B cell (primary cell): ENCODE measurements around the gene HS3ST1. TPM values are rescaled to one million over a fixed set of nuclear protein-coding genes. Genes with fewer than 3 reads are reported as not detected.

Source experiments
- ATAC-seq: fragments of 200-7000 bp; cut with Tn5 transposase; one replicate; pipeline ENCODE4 v1.10.0; 2021; ENCODE audit warnings: low read depth, mild to moderate bottlenecking, moderate number of reproducible peaks, moderate library complexity
- CTCF ChIA-PET: fragments of 350-600 bp; sonication (Branson Sonifier 250); formaldehyde crosslinking; loops from one replicate; lab custom pipeline; 2021; ENCODE audit warnings: antibody characterized with exemption, inconsistent platforms; lab: Charles Lee
- POLR2A ChIA-PET: fragments of 350-600 bp; sonication (Branson Sonifier 250); formaldehyde crosslinking; loops from one replicate; lab custom pipeline; 2021; ENCODE audit warnings: antibody characterized with exemption; lab: Charles Lee
- DNase-seq: peaks from one replicate; pipeline ENCODE4 v3.0.0; 2013
- H2AFZ ChIP-seq: 2 replicates; pipeline ENCODE4 v1.6.1; 2012; ENCODE audit warnings: mild to moderate bottlenecking, low read depth, low read length; ENCODE audit not compliant: insufficient read depth, poor library complexity, severe bottlenecking
- H3K27ac ChIP-seq, 2 donors: 1 replicate in 1 of 2; 2 replicates in 1 of 2; pipeline ENCODE4 v1.5.1; 2012 to 2013; ENCODE audit warnings: low read length in 2 of 2, mild to moderate bottlenecking in 2 of 2, moderate library complexity in 1 of 2
- H3K27me3 ChIP-seq, 4 experiments: fragments of 200-600 bp in 1 of 4; sonication (generic) in 1 of 4; replicated peaks in 1 of 4; 1 replicate in 2 of 4; 2 replicates in 2 of 4; pipeline versions ENCODE4 v1.6.1 to v1.7.0; 2013 to 2016; ENCODE audit warnings: low read length in 3 of 4, mild to moderate bottlenecking in 2 of 4, mixed read lengths in 1 of 4, moderate library complexity in 1 of 4; ENCODE audit not compliant: insufficient read depth in 4 of 4, control insufficient read depth in 3 of 4; ENCODE audit errors: control extremely low read depth in 1 of 4
- H3K36me3 ChIP-seq, 2 experiments: replicated peaks in 1 of 2; 1 replicate in 1 of 2; 2 replicates in 1 of 2; pipeline versions ENCODE4 v1.6.1 to v1.7.1; 2013; ENCODE audit warnings: low read length in 1 of 2; ENCODE audit not compliant: insufficient read depth in 2 of 2, control insufficient read depth in 1 of 2; ENCODE audit errors: control extremely low read depth in 1 of 2, extremely low read depth in 1 of 2
- H3K4me1 ChIP-seq, 2 donors: fragments of 200-600 bp in 1 of 2; sonication (generic) in 1 of 2; 1 replicate in 1 of 2; 2 replicates in 1 of 2; pipeline versions ENCODE4 v1.5.1 to v1.6.1; 2013 to 2017; ENCODE audit warnings: low read length in 2 of 2; ENCODE audit not compliant: control insufficient read depth in 2 of 2, insufficient read depth in 2 of 2
- H3K4me2 ChIP-seq: replicated peaks from 2 replicates; pipeline ENCODE3; 2012; ENCODE audit warnings: mild to moderate bottlenecking, low read depth, low read length; ENCODE audit not compliant: poor library complexity, severe bottlenecking
- H3K4me3 ChIP-seq, 5 experiments: fragments of 200-600 bp in 1 of 5; sonication (generic) in 1 of 5; 1 replicate in 3 of 5; 2 replicates in 2 of 5; pipeline versions ENCODE4 v1.5.1 to v1.7.0; 2011 to 2016; ENCODE audit warnings: low read length in 4 of 5, mild to moderate bottlenecking in 4 of 5, low read depth in 2 of 5, control low read depth in 1 of 5, moderate library complexity in 1 of 5; ENCODE audit not compliant: insufficient read depth in 1 of 5; ENCODE audit errors: control extremely low read depth in 1 of 5, extremely low read depth in 1 of 5
- H3K79me2 ChIP-seq: fragments of 200-600 bp; sonication (generic); one replicate; pipeline ENCODE4 v1.6.0; 2016; ENCODE audit warnings: low read length; ENCODE audit not compliant: control insufficient read depth, insufficient read depth
- H3K9ac ChIP-seq: fragments of 200-600 bp; sonication (generic); 2 replicates; pipeline ENCODE4 v1.6.1; 2017; ENCODE audit warnings: mild to moderate bottlenecking, low read length, moderate library complexity
- H3K9me3 ChIP-seq, 3 donors: one replicate each; pipeline versions ENCODE4 v1.6.1 to v1.7.1; 2013; ENCODE audit warnings: low read length in 2 of 3; ENCODE audit not compliant: control insufficient read depth in 2 of 3, insufficient read depth in 1 of 3; ENCODE audit errors: control extremely low read depth in 1 of 3
- H4K20me1 ChIP-seq: 2 replicates; pipeline ENCODE4 v1.6.0; 2012; ENCODE audit warnings: mild to moderate bottlenecking, low read length; ENCODE audit not compliant: insufficient read depth, control insufficient read depth, poor library complexity, severe bottlenecking
- H3K27ac Mint-ChIP-seq: one replicate; pipeline ENCODE4 v1.8.0; 2021; ENCODE audit warnings: mixed read lengths
- H3K27me3 Mint-ChIP-seq: one replicate; pipeline ENCODE4 v1.8.0; 2021; ENCODE audit warnings: mixed read lengths
- H3K4me1 Mint-ChIP-seq: one replicate; pipeline ENCODE4 v1.8.0; 2021; ENCODE audit warnings: mixed read lengths
- H3K4me3 Mint-ChIP-seq: one replicate; pipeline ENCODE4 v1.8.0; 2021; ENCODE audit warnings: mixed read lengths
- H3K9me3 Mint-ChIP-seq: one replicate; pipeline ENCODE4 v1.8.0; 2022; ENCODE audit warnings: mixed read lengths; ENCODE audit not compliant: insufficient read depth
- EZH2 ChIP-seq: IDR thresholded peaks from 2 replicates; pipeline ENCODE4 v1.6.1; 2012; ENCODE audit warnings: borderline replicate concordance, low read depth, mild to moderate bottlenecking, moderate library complexity, low read length; ENCODE audit not compliant: insufficient read depth, poor library complexity, severe bottlenecking
- WGBS: methylation state at CpG from one replicate; pipeline ENCODE4 v1.1.5; 2013; ENCODE audit warnings: missing lambda C conversion rate; ENCODE audit not compliant: insufficient coverage; 5-methylcytosine and 5-hydroxymethylcytosine counted together
- intact Hi-C: fragments of 100-400 bp; cut with micrococcal nuclease; formaldehyde crosslinking; loops from one replicate; pipeline ENCODE4 v1.10.0; 2022
- polyA plus RNA-seq: library from polyadenylated mRNA; depleted of rRNA; stranded (reverse); fragments of >200 nt; gene quantifications from 2 replicates; pipeline ENCODE4 v1.2.3, GENCODE V29; 2012
- total RNA-seq, 2 donors: library from RNA; stranded (reverse); fragments of 120-200 nt in 1 of 2; gene quantifications; 1 replicate in 1 of 2; 2 replicates in 1 of 2; pipeline versions ENCODE4 v1.2.3 to v1.2.4, GENCODE V29; 2013 to 2022
- TF ChIP-seq, protein P1 (sequence below): fragments of 200-600 bp; IDR thresholded peaks from one replicate; pipeline ENCODE4 v1.8.0; 2022; ENCODE audit warnings: antibody characterized with exemption, mild to moderate bottlenecking

Gene HS3ST1
- total and polyA plus RNA-seq, 2 donors (not counting 1 experiment from before 2014, with no cell fraction given): 4.3 to 17.7 TPM

DNA sequence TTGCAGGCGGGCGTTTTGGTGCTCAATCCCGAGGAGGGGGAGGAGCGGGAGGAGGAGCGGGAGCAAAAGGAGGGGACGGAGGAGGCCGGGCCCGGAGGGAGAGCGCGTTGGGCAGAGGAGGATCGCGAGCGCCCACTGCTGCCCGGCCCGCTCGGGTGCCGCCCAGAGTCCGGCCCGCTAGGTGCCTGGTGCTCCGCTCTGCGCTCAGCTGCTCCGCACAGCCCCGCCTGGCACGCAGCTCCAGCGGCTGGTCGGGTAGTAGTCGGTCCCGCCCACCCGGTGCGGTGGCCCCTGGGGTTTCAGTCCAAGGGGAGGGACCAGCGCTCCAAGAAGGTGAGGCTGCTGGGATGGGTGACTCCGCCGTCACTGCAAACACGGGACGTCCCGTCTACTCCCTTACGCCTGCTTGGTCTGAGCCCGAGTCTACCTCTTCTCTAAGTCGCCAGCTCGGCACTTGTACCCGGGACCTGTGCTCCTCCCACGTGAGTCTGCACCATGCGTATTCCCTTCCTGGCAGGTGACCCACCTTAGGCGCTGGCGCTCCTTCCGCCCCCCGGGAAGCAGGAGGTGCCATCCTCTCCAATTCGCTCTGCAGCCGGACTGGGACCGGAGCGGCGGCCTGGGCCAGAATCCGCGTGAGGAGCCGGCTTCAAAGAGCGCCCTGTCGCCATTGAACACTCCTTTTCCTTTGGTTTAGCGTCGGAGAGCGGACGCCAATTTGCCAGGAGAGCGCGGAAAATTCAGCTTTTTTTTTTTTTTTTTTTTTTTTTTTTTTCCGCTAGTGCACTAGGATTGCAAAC is 405 bp upstream of the HS3ST1 start:
- Histone ChIP-seq H3K36me3 (peaks cover 0 to 3% of the 10 kb centered on the region in 2 experiments), H3K9me3 (no peaks in the 10 kb centered on the region), H3K4me1 (peaks cover 42 to 50% of the 10 kb centered on the region in 2 donors), H3K4me3 (peak overlapping the region; percentile 70 to 96 (median 79)), H3K27ac (peak overlapping the region; percentile 46 to 64), H3K79me2 (peaks cover 47% of the 10 kb centered on the region), H3K27me3 (no peaks in the 10 kb centered on the region), H3K9ac (peak overlapping the region; percentile 89), H4K20me1 (peaks cover 11% of the 10 kb centered on the region), H2AFZ (peak overlapping the region; percentile 91), H3K4me2 (peak overlapping the region; percentile 93)
- TF ChIP-seq EZH2: no peak
- TF ChIP-seq, protein P1, sequence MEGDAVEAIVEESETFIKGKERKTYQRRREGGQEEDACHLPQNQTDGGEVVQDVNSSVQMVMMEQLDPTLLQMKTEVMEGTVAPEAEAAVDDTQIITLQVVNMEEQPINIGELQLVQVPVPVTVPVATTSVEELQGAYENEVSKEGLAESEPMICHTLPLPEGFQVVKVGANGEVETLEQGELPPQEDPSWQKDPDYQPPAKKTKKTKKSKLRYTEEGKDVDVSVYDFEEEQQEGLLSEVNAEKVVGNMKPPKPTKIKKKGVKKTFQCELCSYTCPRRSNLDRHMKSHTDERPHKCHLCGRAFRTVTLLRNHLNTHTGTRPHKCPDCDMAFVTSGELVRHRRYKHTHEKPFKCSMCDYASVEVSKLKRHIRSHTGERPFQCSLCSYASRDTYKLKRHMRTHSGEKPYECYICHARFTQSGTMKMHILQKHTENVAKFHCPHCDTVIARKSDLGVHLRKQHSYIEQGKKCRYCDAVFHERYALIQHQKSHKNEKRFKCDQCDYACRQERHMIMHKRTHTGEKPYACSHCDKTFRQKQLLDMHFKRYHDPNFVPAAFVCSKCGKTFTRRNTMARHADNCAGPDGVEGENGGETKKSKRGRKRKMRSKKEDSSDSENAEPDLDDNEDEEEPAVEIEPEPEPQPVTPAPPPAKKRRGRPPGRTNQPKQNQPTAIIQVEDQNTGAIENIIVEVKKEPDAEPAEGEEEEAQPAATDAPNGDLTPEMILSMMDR: peak; percentile 72
- WGBS: 3% methylated on average over 63 of the region's 64 CpGs
- H3K9me3 Mint-ChIP-seq: no peaks in the 10 kb centered on the region
- no peaks in the 10 kb centered on the region for H3K27me3 Mint-ChIP-seq
- peak; percentile 85 for DNase-seq
- H3K4me1 Mint-ChIP-seq: peaks cover 68% of the 10 kb centered on the region
- ChIA-PET CTCF (interaction anchor here (0.5 to 5.7 kb wide), 21 partner anchors 9 to 852 kb away, joined by 3 to 41 read pairs (median 3); no protein-coding TSS in a partner anchor), POLR2A (interaction anchor here (0.5 to 1.1 kb wide), 5 partner anchors 26 to 755 kb away, joined by 3 to 7 read pairs (median 3); no protein-coding TSS in a partner anchor)
- peak; percentile 90 for ATAC-seq
- H3K27ac Mint-ChIP-seq: peak overlapping the region; percentile 92
- H3K4me3 Mint-ChIP-seq: peak overlapping the region; percentile 88
- intact Hi-C loops: loop anchor here (1.0 to 10.0 kb wide), 7 partner anchors 42 to 964 kb away; no protein-coding TSS in a partner anchor
